Cardiac muscle cell (in vitro differentiated cells and primary cell): Measurements from ENCODE around the gene NODAL. TPM values are rescaled to one million over a fixed set of nuclear protein-coding genes. Genes with fewer than 3 reads are reported as not detected.

Source experiments
- DNase-seq, 2 donors: peaks; one replicate each; pipeline versions ENCODE4 v3.0.0 to v3.0.0-alpha.2; 2010 to 2017; ENCODE audit warnings: low read depth in 1 of 2, low spot score in 1 of 2
- H3K27ac ChIP-seq: fragments of 200-600 bp; sonication (generic); 2 replicates; pipeline ENCODE4 v1.5.1; 2016
- H3K27me3 ChIP-seq: fragments of 200-600 bp; sonication (generic); 2 replicates; pipeline ENCODE4 v1.6.0; 2016; ENCODE audit warnings: control low read depth
- H3K36me3 ChIP-seq: fragments of 200-600 bp; sonication (generic); 2 replicates; pipeline ENCODE4 v1.5.1; 2016; ENCODE audit warnings: control low read depth
- H3K4me1 ChIP-seq: fragments of 200-600 bp; sonication (generic); 2 replicates; pipeline ENCODE4 v1.8.1; 2017; ENCODE audit warnings: low read depth, mild to moderate bottlenecking, mixed run types
- H3K4me3 ChIP-seq: fragments of 200-600 bp; sonication (generic); 2 replicates; pipeline ENCODE4 v1.5.1; 2016; ENCODE audit warnings: mild to moderate bottlenecking
- H3K9me3 ChIP-seq: fragments of 200-600 bp; sonication (generic); 2 replicates; pipeline ENCODE4 v1.5.1; 2017; ENCODE audit warnings: low read depth, mild to moderate bottlenecking, control low read depth
- CTCF ChIP-seq: IDR thresholded peaks from 2 replicates; pipeline ENCODE4 v1.5.1; 2012; ENCODE audit warnings: low read depth, mild to moderate bottlenecking, low read length
- polyA plus RNA-seq: library from polyadenylated mRNA; unstranded; fragments of >200 nt; fragmentation: Nextera tagmentation; extraction: Ambion mirVana; gene quantifications from 2 replicates; pipeline ENCODE4 v1.2.1, GENCODE V29; 2016
- total RNA-seq: library from RNA; depleted of rRNA; stranded (reverse); fragments of >200 nt; gene quantifications from 2 replicates; pipeline ENCODE4 v1.2.3, GENCODE V29; 2016

Gene NODAL
- total and polyA plus RNA-seq, 2 experiments from 2014 or later = 0.07 to 0.15 TPM

DNA sequence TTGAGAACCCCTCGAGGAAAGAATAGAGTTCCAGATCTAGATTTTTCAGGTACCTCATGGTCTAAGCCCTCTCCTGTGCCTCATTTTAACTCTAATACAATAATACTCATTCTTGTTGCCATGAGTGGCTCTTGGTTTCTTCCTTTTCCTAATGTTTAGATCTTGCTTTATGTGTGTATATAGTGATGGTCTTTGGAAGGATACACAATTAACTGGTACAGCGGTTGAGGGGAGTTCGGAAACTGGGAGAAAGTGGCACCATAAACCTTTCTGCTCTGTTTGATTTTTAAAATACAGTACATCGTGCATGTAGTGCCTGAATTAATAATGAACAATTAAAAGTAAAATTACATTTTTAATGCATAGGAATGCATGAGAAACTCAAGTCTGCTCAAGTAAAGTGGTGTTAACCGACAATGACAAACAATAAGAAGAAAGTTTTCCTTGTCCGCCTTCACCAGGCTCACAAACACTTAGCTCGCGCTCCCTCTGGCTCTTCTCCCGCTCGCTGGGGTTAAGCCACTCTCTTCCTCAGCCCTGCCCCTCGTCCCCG is 37.9 kb downstream of the NODAL start:
- H3K9me3 ChIP-seq = no peaks in the 10 kb centered on the region
- H3K36me3 ChIP-seq = no peaks in the 10 kb centered on the region
- no peak for TF ChIP-seq CTCF
- peak overlapping the region; percentile 94 for H3K4me3 ChIP-seq
- H3K27me3 ChIP-seq = no peaks in the 10 kb centered on the region
- no peak overlapping the region for H3K27ac ChIP-seq
- peaks cover 10% of the 10 kb centered on the region for H3K4me1 ChIP-seq
- no peak for DNase-seq

DNA sequence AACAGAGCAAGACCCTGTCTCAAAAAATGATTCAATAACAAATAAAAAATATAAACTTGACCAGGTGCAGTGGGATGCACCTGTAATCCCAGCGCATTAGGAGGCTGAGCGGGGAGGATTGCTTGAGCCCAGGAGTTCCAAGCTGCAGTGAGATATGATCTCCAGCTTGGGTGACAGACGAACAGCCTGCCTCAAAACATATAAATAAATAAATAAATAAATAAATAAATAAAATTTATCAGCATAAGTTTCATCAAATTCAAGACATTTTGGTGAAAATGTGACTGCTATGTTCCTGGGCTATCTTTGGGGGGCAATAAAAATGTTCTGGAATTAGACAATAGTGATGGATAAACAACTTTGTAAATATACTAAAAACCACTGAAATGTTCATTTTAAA is 42.3 kb downstream of the NODAL start:
- no peak for TF ChIP-seq CTCF
- no peak overlapping the region for H3K4me3 ChIP-seq
- H3K36me3 ChIP-seq = no peaks in the 10 kb centered on the region
- no peak overlapping the region for H3K27ac ChIP-seq
- H3K4me1 ChIP-seq = no peaks in the 10 kb centered on the region
- no peaks in the 10 kb centered on the region for H3K9me3 ChIP-seq
- no peak for DNase-seq
- H3K27me3 ChIP-seq = no peaks in the 10 kb centered on the region

- no peaks in the 10 kb centered on the region for H3K36me3 ChIP-seq
- H3K4me3 ChIP-seq = no peak overlapping the region
- H3K27ac ChIP-seq = no peak overlapping the region
- no peak for TF ChIP-seq CTCF
- DNase-seq = no peak
- no peaks in the 10 kb centered on the region for H3K9me3 ChIP-seq
- no peaks in the 10 kb centered on the region for H3K27me3 ChIP-seq
- peaks cover 8% of the 10 kb centered on the region for H3K4me1 ChIP-seq
These were observed 45.3 kb downstream of the NODAL start for GRCh38 chr10:70396140-70396539.

DNA sequence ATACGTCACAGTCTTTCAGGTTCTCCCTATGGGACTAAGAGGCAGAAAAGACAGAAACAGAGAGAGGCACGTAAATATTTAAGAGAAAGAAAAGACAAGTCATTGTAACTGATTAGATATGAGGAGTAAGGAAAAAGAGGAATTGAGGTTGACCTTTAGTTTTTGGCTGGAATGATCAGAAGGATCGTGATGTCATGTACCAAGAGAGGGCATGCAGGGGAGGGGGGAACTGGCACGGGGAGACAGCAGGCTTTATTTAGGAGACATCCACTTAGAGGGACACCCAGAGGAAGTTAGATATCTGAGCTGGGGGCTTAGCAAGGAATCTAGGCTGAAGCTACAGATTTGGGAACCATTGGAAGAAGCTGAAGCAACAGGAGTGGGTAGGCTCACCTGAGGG is 49.8 kb downstream of the NODAL start:
- TF ChIP-seq CTCF = no peak
- Histone ChIP-seq H3K36me3 (no peaks in the 10 kb centered on the region), H3K4me3 (no peak overlapping the region), H3K4me1 (peaks cover 8% of the 10 kb centered on the region), H3K27ac (no peak overlapping the region), H3K27me3 (no peaks in the 10 kb centered on the region), H3K9me3 (no peaks in the 10 kb centered on the region)
- DNase-seq = no peak

Other genes starting within 250 kb of the NODAL start
- 44.9 and 54.3 TPM in 2 replicates for gene PPA1, start 208.3 kb downstream of the NODAL start, total RNA-seq
- gene PPA1, start 208.3 kb downstream of the NODAL start, polyA plus RNA-seq = 75.2 and 86.0 TPM in 2 replicates
- gene NPFFR1, start 157.7 kb downstream of the NODAL start, total RNA-seq = not detected in 2 replicates
- 0.06 TPM in 1 of 2 replicates, not detected in the other for gene NPFFR1, start 157.7 kb downstream of the NODAL start, polyA plus RNA-seq
- 79.0 and 80.4 TPM in 2 replicates for gene LRRC20, start 59.1 kb downstream of the NODAL start, total RNA-seq
- 44.3 and 52.3 TPM in 2 replicates for gene LRRC20, start 59.1 kb downstream of the NODAL start, polyA plus RNA-seq
- 39.1 and 43.0 TPM in 2 replicates for gene EIF4EBP2, start 37.5 kb downstream of the NODAL start, total RNA-seq
- gene EIF4EBP2, start 37.5 kb downstream of the NODAL start, polyA plus RNA-seq = 36.8 and 40.3 TPM in 2 replicates
- 11.1 and 19.1 TPM in 2 replicates for gene PALD1, start 37.1 kb upstream of the NODAL start, total RNA-seq
- gene PALD1, start 37.1 kb upstream of the NODAL start, polyA plus RNA-seq = 5.7 and 14.3 TPM in 2 replicates
- gene PRF1, start 161.1 kb upstream of the NODAL start, total RNA-seq = 0.07 TPM in 1 of 2 replicates, not detected in the other
- 0.84 TPM in 1 of 2 replicates, not detected in the other for gene PRF1, start 161.1 kb upstream of the NODAL start, polyA plus RNA-seq
- gene ADAMTS14, start 230.8 kb upstream of the NODAL start, total RNA-seq = 0.63 and 1.9 TPM in 2 replicates
- 1.2 and 2.2 TPM in 2 replicates for gene ADAMTS14, start 230.8 kb upstream of the NODAL start, polyA plus RNA-seq